Activated CD4-positive, alpha-beta T cell treated with anti-CD3 and anti-CD28 coated beads for 24 hours (primary cell): ENCODE data around the gene PHF1.

Source experiments
- DNase-seq, 2 donors: peaks; one replicate each; pipeline ENCODE4 v3.0.0-alpha.2; 2020; ENCODE audit warnings: low read depth in 2 of 2

Gene PHF1

GRCh38 chr6:33417903-33418689, 7.3 kb downstream of the PHF1 start, which contains the start of gene CUTA:
Gene CUTA (minus strand): TSS chr6:33418107. CDS start chr6:33418000, 107 bp downstream.
- DNase-seq: peak; percentile 95 to 96

- no peak for DNase-seq
Measured at GRCh38 chr6:33418690-33419291, 8.0 kb downstream of the PHF1 start.

- no peak for DNase-seq
Measured at GRCh38 chr6:33419580-33420490, 9.0 kb downstream of the PHF1 start, which contains the start of gene SYNGAP1. Gene SYNGAP1 (plus strand): TSS chr6:33420065. CDS start chr6:33420265, 200 bp downstream.

DNA sequence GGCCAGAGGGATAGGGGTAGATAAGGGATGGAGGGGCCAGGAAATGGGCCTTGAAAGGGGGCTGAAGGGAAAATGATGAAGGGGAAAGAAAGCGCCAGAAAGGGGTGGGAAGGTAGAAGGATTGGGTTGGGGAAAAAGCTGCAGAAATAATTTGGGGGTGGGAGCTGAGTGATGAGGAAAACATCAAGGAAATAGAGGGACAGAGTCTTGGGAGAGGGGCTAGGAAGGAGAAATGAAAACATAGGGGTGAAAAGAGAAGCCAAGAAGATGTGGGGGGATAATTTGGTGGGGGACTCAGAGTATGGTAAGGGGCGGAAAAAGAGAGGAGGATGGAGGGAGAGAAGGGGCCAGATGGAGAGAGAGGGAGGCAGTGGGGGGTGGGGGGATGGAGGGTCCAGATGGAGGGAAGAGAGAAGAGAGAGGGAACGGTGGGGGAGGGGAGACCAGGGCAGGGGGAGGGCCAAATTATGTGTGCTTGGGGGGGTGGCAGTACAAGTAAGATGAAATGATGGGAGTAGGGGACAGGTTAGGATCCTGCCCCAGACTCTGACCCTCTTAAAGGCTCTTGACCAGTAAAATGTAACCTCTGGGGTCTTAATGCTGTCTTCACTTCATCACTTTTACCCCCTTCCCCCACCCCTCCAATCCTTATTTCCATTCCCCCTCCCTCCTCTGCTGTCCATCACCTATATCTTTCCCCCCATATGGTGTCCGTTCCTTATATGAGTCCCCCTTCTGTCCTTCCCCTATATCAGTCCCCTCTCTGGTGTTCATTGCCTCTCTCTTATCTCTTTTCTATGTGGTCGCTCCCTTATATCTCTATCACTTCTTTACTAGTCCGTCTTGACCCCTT, 9.9 kb downstream of the PHF1 start:
- no peak for DNase-seq

DNA sequence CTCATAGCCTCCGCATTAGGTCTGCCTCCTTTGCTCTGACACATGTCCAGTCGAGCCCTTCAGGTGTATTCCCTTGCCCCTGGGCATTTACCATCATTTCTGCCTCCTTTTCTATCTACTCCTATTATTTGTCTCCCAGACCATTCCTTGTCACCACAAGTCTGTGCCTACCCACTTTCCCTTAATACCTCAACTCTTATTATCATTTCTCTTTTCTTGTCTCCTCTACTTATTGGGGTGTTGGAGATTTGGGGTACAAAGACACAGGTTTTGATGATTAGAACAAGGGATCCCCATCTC, 10.5 kb downstream of the PHF1 start:
- no peak for DNase-seq

- DNase-seq: no peak
Measured at GRCh38 chr6:33423777-33424176, 13.0 kb downstream of the PHF1 start.

DNA sequence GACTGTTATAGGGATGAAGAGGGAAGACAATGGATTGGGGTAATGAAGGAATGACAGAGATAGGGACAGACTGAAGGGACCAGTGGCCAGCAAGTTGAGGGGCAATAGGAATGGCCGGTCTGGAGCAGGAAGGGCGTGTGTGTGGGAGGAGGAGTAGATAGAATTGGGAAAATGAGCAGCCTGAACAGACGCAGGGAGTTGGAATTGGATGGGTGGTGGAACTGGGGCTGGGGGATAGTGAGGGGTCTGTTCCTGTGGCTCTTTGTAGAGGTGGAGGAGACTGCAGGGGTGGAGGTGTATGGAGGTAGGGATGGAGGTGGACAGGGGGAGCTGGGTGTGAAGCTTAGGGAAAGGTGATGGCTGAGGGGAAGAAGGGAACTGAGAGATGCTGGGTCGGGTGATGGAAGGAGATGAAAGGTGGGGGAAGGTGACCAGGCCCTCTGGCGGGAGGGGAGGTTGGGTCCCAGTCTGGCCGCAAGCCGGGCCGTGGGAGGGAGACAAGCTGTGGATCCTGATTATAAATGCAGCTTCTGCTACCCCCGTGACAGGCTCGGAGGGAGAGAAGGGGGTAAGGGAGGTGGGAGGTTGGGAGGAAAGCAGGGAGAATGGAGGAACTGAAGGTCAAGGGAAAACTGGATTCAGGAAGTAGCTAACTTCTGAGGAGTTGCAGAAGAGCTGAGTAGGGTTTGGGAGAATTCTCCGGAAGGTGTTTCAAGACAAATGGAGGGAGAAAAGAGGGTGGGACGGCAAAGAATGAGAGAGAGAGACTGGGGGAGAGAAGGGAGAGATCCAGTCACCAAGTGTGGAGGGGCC, 14.2 kb downstream of the PHF1 start:
- no peak for DNase-seq

GRCh38 chr6:33425668-33426577, 15.1 kb downstream of the PHF1 start:
- DNase-seq: peak; percentile 65 to 74

DNA sequence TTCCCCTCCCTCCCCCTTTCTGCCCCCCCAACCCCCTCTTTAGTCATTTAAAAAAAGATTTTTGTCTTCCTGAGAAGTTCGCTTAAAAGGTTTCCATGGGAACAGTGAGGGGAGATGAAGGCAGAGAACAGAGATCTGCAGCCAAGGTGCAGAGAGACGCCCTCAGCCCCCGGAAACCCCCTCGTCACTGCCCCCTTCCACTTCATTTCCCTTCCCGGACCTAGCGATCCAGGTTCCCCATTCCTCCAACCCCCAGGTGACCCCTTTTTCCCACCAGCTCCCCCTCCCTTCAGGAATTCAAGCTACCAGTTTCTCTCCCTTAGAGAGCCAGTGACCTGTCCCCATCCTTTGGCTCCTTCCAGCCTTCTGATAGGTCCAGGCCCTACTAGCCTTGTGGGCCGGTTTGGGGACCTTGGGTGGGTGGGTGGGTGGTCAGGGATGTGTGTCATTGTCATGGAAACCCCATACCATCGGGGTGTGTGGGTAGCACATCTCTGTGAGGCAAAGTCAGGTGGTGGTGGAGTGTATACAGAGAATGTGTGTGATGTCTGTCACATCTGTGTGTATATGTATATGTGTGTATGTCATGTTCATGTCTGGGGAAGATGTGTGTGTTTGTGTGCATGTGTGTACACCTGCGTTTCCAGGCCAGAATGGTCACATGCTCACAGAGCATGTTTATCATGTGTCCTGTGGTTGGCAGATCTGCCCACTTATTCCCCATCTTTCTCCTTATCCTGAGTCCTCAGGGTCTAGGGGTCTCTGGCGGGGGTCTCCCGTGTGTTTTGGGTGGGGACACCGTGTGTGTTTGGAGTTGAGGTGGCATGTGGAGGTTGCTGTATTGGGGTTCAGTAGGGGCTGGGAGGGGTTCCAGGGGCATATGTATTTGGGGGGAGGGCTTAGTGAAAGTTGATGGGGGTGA, 16.0 kb downstream of the PHF1 start:
- no peak for DNase-seq

DNA sequence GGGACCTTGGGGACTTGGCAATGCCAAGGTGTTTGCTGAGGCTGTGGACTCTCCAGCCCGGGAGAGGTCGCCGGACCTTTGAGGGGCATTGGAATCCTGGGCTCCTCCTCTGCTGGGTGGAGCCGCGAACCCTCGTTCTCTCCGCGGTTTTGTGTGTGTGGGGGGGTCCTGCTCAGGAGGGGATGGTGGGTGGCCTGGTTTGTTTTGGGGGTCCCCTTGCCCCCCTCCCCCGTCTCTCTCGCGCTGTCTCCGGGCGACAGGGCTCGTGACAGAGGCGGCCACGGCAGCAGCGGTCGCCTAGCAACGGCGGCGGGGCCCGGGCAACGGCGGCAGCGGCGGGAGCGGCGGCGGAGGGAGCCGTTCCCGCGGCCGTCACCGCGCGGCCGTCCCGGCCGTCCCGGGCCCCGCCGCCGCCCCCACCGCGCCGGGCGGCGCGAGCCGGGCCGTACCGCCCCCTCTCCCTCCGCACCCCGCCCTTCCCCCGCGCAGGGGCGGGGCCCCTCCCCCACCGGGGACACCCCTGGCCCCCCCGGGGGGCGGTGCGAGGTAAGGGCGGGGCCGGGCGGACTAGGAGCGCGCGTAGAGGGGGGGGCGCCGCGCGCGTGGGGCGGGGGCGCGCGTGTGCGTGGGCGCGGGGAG, 16.9 kb downstream of the PHF1 start:
- no peak for DNase-seq

- DNase-seq: no peak
Measured at GRCh38 chr6:33428224-33428965, 17.6 kb downstream of the PHF1 start.

DNA sequence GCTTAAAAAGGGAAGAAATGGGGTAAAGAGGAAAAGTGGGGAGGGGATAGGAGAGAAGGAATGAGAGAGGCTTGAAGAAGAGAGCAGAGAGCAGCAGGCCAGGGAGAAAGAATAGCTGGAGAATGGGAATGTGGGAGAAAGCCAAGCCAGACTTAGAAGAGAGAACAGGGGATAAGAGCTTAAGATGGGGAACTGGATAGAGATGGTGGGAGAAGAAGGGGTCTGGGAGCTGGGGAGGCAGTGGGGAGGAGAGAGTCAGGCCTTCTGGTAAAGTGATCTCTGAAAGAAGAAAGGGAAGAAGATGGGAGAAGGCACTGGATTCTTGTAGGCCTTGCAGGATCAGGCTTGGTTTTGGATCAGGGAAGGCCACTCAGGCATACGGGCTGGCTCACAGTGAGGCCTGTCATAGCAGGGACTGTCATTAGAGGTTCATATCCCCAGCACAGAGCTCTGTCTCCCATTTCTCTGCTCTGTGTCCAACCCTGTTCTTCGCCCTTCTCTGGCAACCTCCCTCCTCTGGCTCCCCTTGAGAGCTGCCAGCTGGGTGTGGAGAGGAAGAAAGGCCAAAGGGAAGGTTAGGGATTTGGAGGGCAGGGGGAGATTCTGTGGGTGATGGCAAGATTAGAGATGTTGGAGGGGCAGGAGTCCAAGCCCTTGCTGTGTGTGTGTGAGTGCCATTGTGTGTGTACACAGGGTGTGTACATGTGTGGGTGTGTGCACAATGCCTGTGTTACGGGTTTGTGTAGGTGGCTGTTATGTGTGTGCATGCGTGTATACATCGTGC, 18.3 kb downstream of the PHF1 start:
- DNase-seq: no peak

DNA sequence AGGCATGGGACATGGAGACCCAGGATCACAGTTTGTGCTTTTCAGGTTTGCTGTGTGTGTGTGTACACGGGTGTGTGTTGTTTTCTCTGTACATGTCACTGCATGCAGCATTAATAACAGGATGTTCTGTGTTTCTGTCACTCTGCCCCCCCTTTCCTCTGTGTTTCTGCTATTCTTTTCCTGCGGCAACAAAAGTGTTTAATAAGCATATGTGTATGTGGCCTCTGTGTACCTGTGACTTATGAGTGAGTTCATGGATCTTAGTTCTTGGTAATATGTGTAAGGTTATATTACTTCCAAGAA, 18.9 kb downstream of the PHF1 start:
- DNase-seq: no peak

- DNase-seq: no peak
Measured at GRCh38 chr6:33430334-33430733, 19.5 kb downstream of the PHF1 start.

GRCh38 chr6:33430991-33431879, 20.4 kb downstream of the PHF1 start:
- DNase-seq: peak; percentile 67 to 71
